ENCODE data around the gene ACTR6. TPM values are rescaled to one million over a fixed set of nuclear protein-coding genes. Genes with fewer than 3 reads are reported as not detected.
"Not testable (repeated sequence)": the region's sequence is repeated elsewhere in the genome, so short reads cannot be mapped to it uniquely, and the experiment has no call there.

The ACTR6 gene
- polyA plus RNA-seq, 1 donor (not counting 4 experiments of a cell fraction or from before 2014, with no cell fraction given) = 33.1 TPM

- Histone ChIP-seq H3K4me3 (ENCODE audit: control insufficient read depth in 2 of 3, extremely low read depth in 1 of 3, insufficient read depth in 2 of 3, low read depth in 1 of 3, low read length in 3 of 3) (no peak overlapping the region), H3K4me1 (ENCODE audit: control insufficient read depth, extremely low read depth, insufficient read depth, low read length) (peaks cover 9% of the 10 kb centered on the region), H3K27me3 (ENCODE audit: control insufficient read depth, extremely low read depth, insufficient read depth, low read length) (no peaks in the 10 kb centered on the region), H3K4me2 (ENCODE audit: control insufficient read depth, extremely low read depth, insufficient read depth, low read depth, low read length) (no peak overlapping the region), H3K27ac (ENCODE audit: control insufficient read depth, insufficient read depth, low read length) (no peak overlapping the region), H3K9me1 (ENCODE audit: control insufficient read depth, extremely low read depth, insufficient read depth, low read length) (no peaks in the 10 kb centered on the region), H3K36me3 (ENCODE audit: control insufficient read depth in 2 of 2, extremely low read depth in 1 of 2, insufficient read depth in 2 of 2, low read length in 2 of 2) (no peaks in the 10 kb centered on the region), H4K20me1 (ENCODE audit: control insufficient read depth, extremely low read depth, insufficient read depth, low read length) (no peaks in the 10 kb centered on the region), H3K9me3 (ENCODE audit: control insufficient read depth, low read depth, low read length) (no peaks in the 10 kb centered on the region), H3K79me2 (ENCODE audit: control insufficient read depth, insufficient read depth, low read length) (no peaks in the 10 kb centered on the region), H3K9ac (ENCODE audit: control insufficient read depth, extremely low read depth, insufficient read depth, low read length) (no peak overlapping the region), H2AFZ (ENCODE audit: control insufficient read depth, low read length) (no peak overlapping the region)
- no peak for TF ChIP-seq CTCF (optimal IDR thresholded peaks at IDR 0.05 in 1 of 3, IDR thresholded peaks at IDR 0.05 in 1 of 3, conservative IDR thresholded peaks at IDR 0.05 in 1 of 3; ENCODE audit: extremely low read depth in 1 of 3, insufficient read depth in 2 of 3, low read length in 3 of 3)
- TF ChIP-seq EZH2 (IDR thresholded peaks at IDR 0.05; ENCODE audit: low read length) = no peak
- dilution Hi-C loops (cut with MboI; ENCODE audit: extremely low pct_ligation_motif_present, low sequenced_read_pairs) = no loop called here
- FAIRE-seq = no peak
- no peak for DNase-seq (ENCODE audit: low read depth, low spot score)
These were observed 13.5 kb upstream of the ACTR6 start for GRCh38 chr12:100187068-100187467.

- FAIRE-seq = no peak
- Histone ChIP-seq H3K4me3 (ENCODE audit: control insufficient read depth in 2 of 3, extremely low read depth in 1 of 3, insufficient read depth in 2 of 3, low read depth in 1 of 3, low read length in 3 of 3) (no peak overlapping the region), H3K4me1 (ENCODE audit: control insufficient read depth, extremely low read depth, insufficient read depth, low read length) (peaks cover 9% of the 10 kb centered on the region), H3K27ac (ENCODE audit: control insufficient read depth, insufficient read depth, low read length) (no peak overlapping the region), H3K79me2 (ENCODE audit: control insufficient read depth, insufficient read depth, low read length) (no peaks in the 10 kb centered on the region), H3K9me1 (ENCODE audit: control insufficient read depth, extremely low read depth, insufficient read depth, low read length) (no peaks in the 10 kb centered on the region), H3K9ac (ENCODE audit: control insufficient read depth, extremely low read depth, insufficient read depth, low read length) (no peak overlapping the region), H2AFZ (ENCODE audit: control insufficient read depth, low read length) (no peak overlapping the region), H3K4me2 (ENCODE audit: control insufficient read depth, extremely low read depth, insufficient read depth, low read depth, low read length) (no peak overlapping the region), H4K20me1 (ENCODE audit: control insufficient read depth, extremely low read depth, insufficient read depth, low read length) (no peaks in the 10 kb centered on the region), H3K9me3 (ENCODE audit: control insufficient read depth, low read depth, low read length) (no peaks in the 10 kb centered on the region), H3K36me3 (ENCODE audit: control insufficient read depth in 2 of 2, extremely low read depth in 1 of 2, insufficient read depth in 2 of 2, low read length in 2 of 2) (no peaks in the 10 kb centered on the region), H3K27me3 (ENCODE audit: control insufficient read depth, extremely low read depth, insufficient read depth, low read length) (no peaks in the 10 kb centered on the region)
- dilution Hi-C loops (cut with MboI; ENCODE audit: extremely low pct_ligation_motif_present, low sequenced_read_pairs) = no loop called here
- TF ChIP-seq EZH2 (IDR thresholded peaks at IDR 0.05; ENCODE audit: low read length) (no peak), CTCF (optimal IDR thresholded peaks at IDR 0.05 in 1 of 3, IDR thresholded peaks at IDR 0.05 in 1 of 3, conservative IDR thresholded peaks at IDR 0.05 in 1 of 3; ENCODE audit: extremely low read depth in 1 of 3, insufficient read depth in 2 of 3, low read length in 3 of 3) (no peak)
- DNase-seq (ENCODE audit: low read depth, low spot score) = no peak
These were observed 12.6 kb upstream of the ACTR6 start for GRCh38 chr12:100187857-100188519.

- H3K4me3 ChIP-seq (ENCODE audit: control insufficient read depth in 2 of 3, extremely low read depth in 1 of 3, insufficient read depth in 2 of 3, low read depth in 1 of 3, low read length in 3 of 3); DNase-seq (ENCODE audit: low read depth, low spot score); H3K9ac ChIP-seq (ENCODE audit: control insufficient read depth, extremely low read depth, insufficient read depth, low read length); dilution Hi-C loops (cut with MboI; ENCODE audit: extremely low pct_ligation_motif_present, low sequenced_read_pairs); H2AFZ ChIP-seq (ENCODE audit: control insufficient read depth, low read length); H4K20me1 ChIP-seq (ENCODE audit: control insufficient read depth, extremely low read depth, insufficient read depth, low read length); H3K79me2 ChIP-seq (ENCODE audit: control insufficient read depth, insufficient read depth, low read length); H3K36me3 ChIP-seq (ENCODE audit: control insufficient read depth in 2 of 2, extremely low read depth in 1 of 2, insufficient read depth in 2 of 2, low read length in 2 of 2); H3K9me1 ChIP-seq (ENCODE audit: control insufficient read depth, extremely low read depth, insufficient read depth, low read length); H3K4me1 ChIP-seq (ENCODE audit: control insufficient read depth, extremely low read depth, insufficient read depth, low read length); H3K27ac ChIP-seq (ENCODE audit: control insufficient read depth, insufficient read depth, low read length); H3K27me3 ChIP-seq (ENCODE audit: control insufficient read depth, extremely low read depth, insufficient read depth, low read length); H3K4me2 ChIP-seq (ENCODE audit: control insufficient read depth, extremely low read depth, insufficient read depth, low read depth, low read length); H3K9me3 ChIP-seq (ENCODE audit: control insufficient read depth, low read depth, low read length); FAIRE-seq: not testable (repeated sequence)
These were observed 11.6 kb upstream of the ACTR6 start for GRCh38 chr12:100188888-100189635.
